Transverse colon (tissue), 4 donors: ENCODE measurements around the gene SHC3. TPM values are rescaled to one million over a fixed set of nuclear protein-coding genes. Genes with fewer than 3 reads are reported as not detected.

Experiments used
- DNase-seq: peaks from one replicate; pipeline ENCODE4 v3.0.0-alpha.2; 2019
- H3K27ac ChIP-seq, 4 donors: fragments of 200-600 bp; sonication (generic); 2 replicates each; pipeline ENCODE4 v1.5.1; 2016 to 2018; ENCODE audit warnings: inconsistent platforms in 4 of 4
- H3K27me3 ChIP-seq: fragments of 200-600 bp; sonication (generic); 2 replicates; pipeline ENCODE4 v1.5.1; 2017; ENCODE audit warnings: inconsistent platforms
- H3K36me3 ChIP-seq, 4 donors: fragments of 200-600 bp; sonication (generic); 2 replicates each; pipeline ENCODE4 v1.5.1; 2017 to 2019; ENCODE audit warnings: inconsistent platforms in 4 of 4
- H3K4me1 ChIP-seq, 4 donors: fragments of 200-600 bp; sonication (generic); 2 replicates each; pipeline ENCODE4 v1.5.1; 2017 to 2020; ENCODE audit warnings: inconsistent platforms in 4 of 4
- H3K4me3 ChIP-seq, 4 donors: fragments of 200-600 bp; sonication (generic); 1 replicate in 1 of 4; 2 replicates in 3 of 4; pipeline versions ENCODE4 v1.5.1 to v1.6.1; 2017 to 2019; ENCODE audit warnings: inconsistent platforms in 4 of 4
- H3K9me3 ChIP-seq, 2 donors: fragments of 200-600 bp; sonication (generic); 2 replicates each; pipeline ENCODE4 v1.5.1; 2017 to 2019; ENCODE audit warnings: inconsistent platforms in 2 of 2
- EP300 ChIP-seq: sonication (generic); formaldehyde crosslinking; IDR thresholded peaks from one replicate; pipeline ENCODE4 v1.6.1; 2017; ENCODE audit warnings: antibody characterized with exemption, low read depth
- POLR2A ChIP-seq: fragments of 450-650 bp; IDR thresholded peaks from one replicate; pipeline ENCODE4 v1.6.1; 2016; ENCODE audit warnings: antibody characterized with exemption, mild to moderate bottlenecking, moderate library complexity
- POLR2AphosphoS5 ChIP-seq, 3 donors: sonication (generic); formaldehyde crosslinking; IDR thresholded peaks; one replicate each; pipeline ENCODE4 v1.6.1; 2016; ENCODE audit warnings: antibody characterized with exemption in 3 of 3
- WGBS, 2 donors: methylation state at CpG; one replicate each; pipeline ENCODE4 v1.1.5; 2018; ENCODE audit warnings: low coverage in 1 of 2; 5-methylcytosine and 5-hydroxymethylcytosine counted together
- in situ Hi-C, 4 donors: fragments of 200-750 bp; cut with MboI; loops; one replicate each; pipeline versions ENCODE4 v1.15.0 to v1.15.1; 2017; ENCODE audit warnings: low sequenced_read_pairs in 3 of 4, low pct_ligation_motif_present in 1 of 4, low pct_unique_long_range_greater_than_20kb in 1 of 4
- intact Hi-C: fragments of 100-400 bp; cut with DNase I; formaldehyde crosslinking; loops from one replicate; pipeline ENCODE4 v1.15.1; 2023; ENCODE audit warnings: low total_unique reads
- total RNA-seq, 4 donors: library from RNA; depleted of rRNA; stranded (reverse); fragments of >200 nt; gene quantifications; one replicate each; pipeline ENCODE4 v1.1.0, GENCODE V29; 2016
- TF ChIP-seq, protein P1 (sequence below), 5 experiments: fragments of 200-600 bp in 3 of 5; fragments of 450-650 bp in 2 of 5; sonication (generic) in 3 of 5; IDR thresholded peaks; 1 replicate in 2 of 5; 2 replicates in 3 of 5; pipeline ENCODE4 v1.5.1; 2016 to 2017; ENCODE audit warnings: antibody characterized with exemption in 5 of 5, inconsistent platforms in 3 of 5, mild to moderate bottlenecking in 2 of 5, moderate library complexity in 1 of 5

The SHC3 gene
- total RNA-seq, 4 donors from 2014 or later, result 1.1 to 4.8 (median 2.7) TPM

DNA sequence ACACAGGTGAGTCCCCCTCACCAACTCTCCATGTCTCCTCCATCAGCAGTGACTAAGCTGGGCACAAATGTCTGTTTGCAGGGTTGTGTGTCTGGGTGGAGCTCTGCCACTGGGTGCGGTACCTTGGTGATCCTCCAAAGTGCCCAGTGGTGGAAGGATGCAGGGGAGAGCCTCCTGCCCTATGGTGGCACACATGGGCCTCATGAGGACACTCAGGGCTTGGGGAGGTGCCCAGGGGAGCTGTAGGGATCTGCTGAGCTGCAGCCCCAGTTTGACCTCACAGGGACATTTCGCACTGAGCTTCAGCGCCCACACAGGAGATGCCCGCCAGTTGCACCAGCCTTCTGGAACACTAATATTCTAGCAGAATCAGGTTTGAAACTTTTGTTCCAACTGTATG, 157.9 kb downstream of the SHC3 start:
- in situ Hi-C loops (loop anchor here in 2 of 4 donors (25.0 kb wide), 2 partner anchors 933 to 1333 kb away; no protein-coding TSS in a partner anchor), intact Hi-C loops (no loop called here)
- Histone ChIP-seq H3K9me3 (no peaks in the 10 kb centered on the region), H3K36me3 (no peaks in the 10 kb centered on the region), H3K27ac (no peak overlapping the region), H3K4me1 (peaks cover 0 to 25% (median 9%) of the 10 kb centered on the region in 4 donors), H3K4me3 (no peak overlapping the region), H3K27me3 (no peaks in the 10 kb centered on the region)
- TF ChIP-seq, protein P1, sequence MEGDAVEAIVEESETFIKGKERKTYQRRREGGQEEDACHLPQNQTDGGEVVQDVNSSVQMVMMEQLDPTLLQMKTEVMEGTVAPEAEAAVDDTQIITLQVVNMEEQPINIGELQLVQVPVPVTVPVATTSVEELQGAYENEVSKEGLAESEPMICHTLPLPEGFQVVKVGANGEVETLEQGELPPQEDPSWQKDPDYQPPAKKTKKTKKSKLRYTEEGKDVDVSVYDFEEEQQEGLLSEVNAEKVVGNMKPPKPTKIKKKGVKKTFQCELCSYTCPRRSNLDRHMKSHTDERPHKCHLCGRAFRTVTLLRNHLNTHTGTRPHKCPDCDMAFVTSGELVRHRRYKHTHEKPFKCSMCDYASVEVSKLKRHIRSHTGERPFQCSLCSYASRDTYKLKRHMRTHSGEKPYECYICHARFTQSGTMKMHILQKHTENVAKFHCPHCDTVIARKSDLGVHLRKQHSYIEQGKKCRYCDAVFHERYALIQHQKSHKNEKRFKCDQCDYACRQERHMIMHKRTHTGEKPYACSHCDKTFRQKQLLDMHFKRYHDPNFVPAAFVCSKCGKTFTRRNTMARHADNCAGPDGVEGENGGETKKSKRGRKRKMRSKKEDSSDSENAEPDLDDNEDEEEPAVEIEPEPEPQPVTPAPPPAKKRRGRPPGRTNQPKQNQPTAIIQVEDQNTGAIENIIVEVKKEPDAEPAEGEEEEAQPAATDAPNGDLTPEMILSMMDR (IDR thresholded peaks at IDR 0.05), result no peak
- TF ChIP-seq POLR2AphosphoS5 (IDR thresholded peaks at IDR 0.05), result no peak
- no peak for TF ChIP-seq POLR2A
- no peak for TF ChIP-seq EP300
- DNase-seq, result no peak
- WGBS, 2 donors, result 100% methylated on average over 4 of the region's 4 CpGs; no CpG with 5 or more reads in 1 of the 2 donors

DNA sequence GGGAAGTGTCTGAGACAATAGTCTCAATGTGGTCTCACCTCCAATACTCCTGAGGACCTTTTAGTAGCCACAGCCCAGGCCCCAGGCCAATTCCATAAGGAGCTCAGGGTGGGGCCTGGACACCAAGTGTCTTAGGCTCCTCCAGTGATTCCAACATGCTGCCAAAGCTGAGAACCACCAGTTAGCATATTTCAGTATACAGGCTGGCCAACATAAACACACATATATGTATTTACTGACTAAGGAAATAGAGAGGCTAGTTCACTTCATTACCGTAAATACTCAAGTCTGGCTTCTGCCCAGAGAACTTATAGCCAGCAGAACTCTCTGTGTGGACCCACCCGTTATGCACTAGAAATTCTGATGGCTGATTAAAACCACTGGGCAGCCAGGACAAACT, 163.3 kb downstream of the SHC3 start:
- in situ Hi-C loops (loop anchor here in 2 of 4 donors (25.0 kb wide), 2 partner anchors 928 to 1328 kb away; no protein-coding TSS in a partner anchor), intact Hi-C loops (no loop called here)
- no peak for TF ChIP-seq POLR2A
- TF ChIP-seq EP300, result no peak
- TF ChIP-seq, protein P1 (IDR thresholded peaks at IDR 0.05), result no peak
- TF ChIP-seq POLR2AphosphoS5 (IDR thresholded peaks at IDR 0.05), result no peak
- H3K36me3 ChIP-seq, result no peaks in the 10 kb centered on the region
- no peak overlapping the region for H3K4me3 ChIP-seq
- no peaks in the 10 kb centered on the region for H3K9me3 ChIP-seq
- 97% methylated on average over 2 of the region's 2 CpGs; no CpG with 5 or more reads in 1 of the 2 donors for WGBS, 2 donors
- no peaks in the 10 kb centered on the region for H3K4me1 ChIP-seq
- no peaks in the 10 kb centered on the region for H3K27me3 ChIP-seq
- no peak for DNase-seq
- no peak overlapping the region for H3K27ac ChIP-seq

DNA sequence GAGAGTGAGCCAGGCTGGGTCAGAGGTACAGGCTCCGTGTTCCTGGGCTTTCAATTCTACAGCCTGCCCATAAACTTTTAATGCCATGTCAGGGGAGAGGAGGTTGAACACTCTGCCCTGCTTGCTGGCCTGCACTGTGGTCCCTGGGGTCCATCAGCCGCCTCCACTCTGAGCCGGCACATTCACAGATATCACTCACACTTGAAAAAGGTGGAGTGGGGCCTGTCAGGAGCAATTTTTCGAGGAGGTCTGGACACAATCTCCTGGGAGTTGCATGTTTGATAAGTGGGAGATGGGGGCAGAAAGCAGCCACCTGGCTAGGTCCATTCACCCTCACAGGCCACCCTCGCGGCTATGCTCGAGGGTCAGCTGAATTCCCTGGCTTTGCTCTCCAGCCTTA, 164.5 kb downstream of the SHC3 start:
- no peaks in the 10 kb centered on the region for H3K27me3 ChIP-seq
- no peaks in the 10 kb centered on the region for H3K36me3 ChIP-seq
- TF ChIP-seq POLR2AphosphoS5 (IDR thresholded peaks at IDR 0.05) (no peak), EP300 (no peak), POLR2A (no peak)
- TF ChIP-seq, protein P1 (IDR thresholded peaks at IDR 0.05), result no peak
- intact Hi-C loops, result no loop called here
- H3K4me3 ChIP-seq, result no peak overlapping the region
- no peak for DNase-seq
- 86% methylated on average over 7 of the region's 7 CpGs; no CpG with 5 or more reads in 1 of the 2 donors for WGBS, 2 donors
- H3K4me1 ChIP-seq, result no peaks in the 10 kb centered on the region
- in situ Hi-C loops, result loop anchor here in 2 of 4 donors (25.0 kb wide), 2 partner anchors 927 to 1327 kb away; no protein-coding TSS in a partner anchor
- H3K9me3 ChIP-seq, result no peaks in the 10 kb centered on the region
- H3K27ac ChIP-seq, result no peak overlapping the region

DNA sequence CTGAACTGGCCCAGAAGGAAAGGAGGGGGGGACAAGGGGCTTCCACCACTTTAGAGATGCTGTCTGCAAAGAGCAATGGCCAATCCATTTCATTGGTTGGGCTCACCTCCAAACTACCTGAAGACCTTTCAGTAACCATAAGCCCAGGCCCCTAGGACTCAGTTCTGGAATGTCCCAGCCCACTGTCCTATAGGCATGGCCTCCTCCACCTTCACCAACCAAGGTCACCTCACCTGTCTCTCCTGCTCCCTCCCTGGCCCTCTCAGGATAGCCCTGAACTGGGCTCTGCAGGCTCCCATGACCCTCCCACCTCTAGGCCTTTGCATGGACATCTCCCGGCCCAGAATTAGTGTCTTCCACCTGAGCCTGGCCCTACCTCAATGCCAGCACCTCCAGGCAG, 165.0 kb downstream of the SHC3 start:
- H3K27ac ChIP-seq, result no peak overlapping the region
- 76% methylated on average over 1 of the region's 1 CpG; no CpG with 5 or more reads in 1 of the 2 donors for WGBS, 2 donors
- no peaks in the 10 kb centered on the region for H3K27me3 ChIP-seq
- no peaks in the 10 kb centered on the region for H3K4me1 ChIP-seq
- H3K36me3 ChIP-seq, result no peaks in the 10 kb centered on the region
- TF ChIP-seq EP300 (no peak), POLR2AphosphoS5 (IDR thresholded peaks at IDR 0.05) (no peak), POLR2A (no peak)
- TF ChIP-seq, protein P1 (IDR thresholded peaks at IDR 0.05), result no peak
- no peak for DNase-seq
- no peaks in the 10 kb centered on the region for H3K9me3 ChIP-seq
- no peak overlapping the region for H3K4me3 ChIP-seq
- in situ Hi-C loops (loop anchor here in 2 of 4 donors (25.0 kb wide), 2 partner anchors 926 to 1326 kb away; no protein-coding TSS in a partner anchor), intact Hi-C loops (no loop called here)
